ENCODE results near the gene WSCD1.

Gene WSCD1

DNA sequence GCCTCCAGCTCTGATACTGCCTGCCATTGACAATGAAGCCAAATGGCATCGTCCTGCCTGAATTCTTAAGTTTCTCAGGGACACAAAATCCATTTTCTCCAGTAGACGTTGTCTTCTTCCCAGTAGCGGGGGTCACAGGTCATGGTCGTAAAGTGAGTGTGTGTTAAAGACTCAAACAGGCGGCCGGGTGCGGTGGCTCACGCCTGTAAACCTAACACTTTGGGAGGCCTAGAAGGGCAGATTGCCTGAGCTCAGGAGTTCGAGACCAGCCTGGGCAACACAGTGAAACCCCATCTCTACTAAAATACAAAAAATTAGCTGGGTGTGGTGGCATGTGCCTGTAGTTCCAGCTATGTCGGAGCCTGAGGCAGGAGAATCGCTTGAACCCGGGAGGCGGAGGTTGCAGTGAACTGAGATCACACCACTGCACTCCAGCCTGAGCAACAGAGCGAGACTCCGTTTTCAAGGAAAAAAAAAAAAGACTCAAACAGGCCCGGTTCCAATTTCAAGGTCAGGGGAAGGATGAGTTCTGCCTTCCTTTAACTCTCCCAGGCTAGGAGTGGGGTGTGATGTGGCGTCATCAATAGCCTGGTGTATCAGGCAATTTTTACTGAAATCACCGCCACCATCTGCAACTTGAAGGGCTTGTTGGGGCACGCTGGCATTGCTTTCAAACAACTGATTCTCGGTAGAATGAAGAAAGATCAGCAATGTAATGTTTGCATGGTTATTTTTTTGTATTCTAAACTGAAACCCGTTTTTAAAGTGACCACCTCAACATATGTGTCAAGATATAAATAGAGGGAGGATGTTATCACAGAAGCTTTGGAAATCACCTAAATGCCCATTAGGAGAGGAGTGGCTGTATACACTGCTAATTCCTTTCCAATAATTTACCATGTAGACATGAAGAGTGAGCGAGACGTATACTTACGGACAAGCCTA lies 91.0 kb downstream of the WSCD1 start:
- FAIRE-seq: no peak

DNA sequence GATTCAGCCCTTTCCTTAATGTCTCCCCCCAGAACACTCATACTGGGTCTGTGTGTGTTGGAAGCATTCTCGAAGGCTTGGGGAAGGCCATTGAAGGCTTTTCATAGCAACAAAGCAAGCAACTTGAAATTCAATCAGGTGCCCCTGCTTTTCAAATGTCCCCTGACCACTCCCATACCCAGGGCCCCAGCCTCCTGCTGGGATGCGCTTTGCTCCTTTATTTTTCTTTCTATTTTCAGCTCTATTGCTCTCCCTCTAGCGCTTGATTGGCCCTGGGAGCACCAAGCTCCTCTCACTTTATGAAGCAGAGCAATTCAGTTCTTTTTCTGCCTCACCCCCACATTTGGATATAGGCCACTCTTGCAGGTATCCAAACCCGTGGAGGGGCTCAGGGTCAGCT lies 92.0 kb downstream of the WSCD1 start:
- no peak for FAIRE-seq

DNA sequence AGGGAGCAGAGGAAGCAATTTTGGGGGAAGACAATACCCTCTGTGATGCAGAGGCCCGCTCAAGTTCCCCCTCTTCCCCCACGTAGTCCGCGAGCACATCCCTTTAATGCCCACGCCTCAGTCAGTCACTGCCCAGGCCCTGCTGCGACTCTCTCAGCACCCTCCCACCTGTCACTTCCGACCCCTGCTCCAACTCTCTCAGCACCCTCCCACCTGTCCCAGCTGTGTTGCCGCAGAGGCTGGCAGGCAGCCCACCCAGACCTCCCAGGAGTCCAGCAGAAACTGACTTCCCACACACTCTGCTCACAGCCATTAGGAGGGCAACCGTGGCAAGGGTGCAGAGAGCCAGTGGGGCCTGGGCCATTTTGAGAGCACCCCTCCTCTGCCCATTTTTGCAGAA lies 92.7 kb downstream of the WSCD1 start:
- no peak for FAIRE-seq

DNA sequence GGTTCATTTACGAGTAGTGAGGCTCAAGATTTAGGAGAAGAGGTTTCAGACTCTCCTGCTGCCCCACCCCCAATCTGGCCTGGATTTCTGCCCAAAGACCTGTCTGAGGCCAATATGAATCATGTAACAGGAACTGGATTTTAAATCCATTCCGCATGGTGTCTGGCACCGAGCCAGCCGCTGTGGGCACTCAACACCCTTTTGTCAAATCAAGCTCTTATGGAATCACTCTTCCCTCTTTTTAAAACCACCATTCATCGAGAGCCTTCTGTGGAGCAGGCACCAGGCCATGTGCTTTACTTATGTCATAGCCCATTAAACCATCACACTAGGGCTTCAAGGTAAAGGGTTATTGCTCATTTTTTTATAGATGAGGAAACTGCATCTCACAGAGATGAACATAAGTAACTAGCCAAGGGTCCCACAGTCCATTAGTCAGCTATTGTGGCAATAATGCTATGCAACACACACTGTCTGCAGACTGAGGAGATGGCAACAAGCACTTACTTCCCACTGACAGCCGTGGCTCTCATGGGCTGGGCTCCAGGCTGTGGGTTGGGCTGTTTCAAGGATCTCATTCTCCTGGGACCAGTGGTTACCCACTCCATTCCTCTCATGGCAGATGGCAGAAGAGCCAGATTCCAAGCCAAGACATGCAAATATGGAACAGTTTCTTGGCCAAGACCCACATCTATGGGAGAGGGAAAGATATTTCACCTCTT lies 93.6 kb downstream of the WSCD1 start:
- no peak for FAIRE-seq

DNA sequence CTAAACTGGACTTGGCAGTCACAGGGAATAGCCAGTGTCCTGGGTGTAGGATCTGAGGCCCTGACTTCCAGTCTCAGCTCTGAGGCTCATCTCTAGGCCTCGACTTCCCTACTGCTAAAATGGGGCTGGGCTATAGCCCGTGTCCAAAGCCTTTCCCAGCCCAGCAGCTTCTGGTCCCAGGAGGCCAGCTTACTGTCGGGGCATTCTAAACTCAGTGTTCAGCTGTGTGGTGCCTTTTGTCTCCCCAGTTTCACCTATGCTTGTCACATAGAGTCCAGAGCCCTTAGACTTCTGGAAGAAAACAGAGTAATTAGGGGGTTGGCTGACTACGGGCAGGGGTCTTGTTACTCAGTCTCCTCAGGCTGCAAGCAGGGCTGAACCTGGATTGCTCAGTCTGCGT lies 94.8 kb downstream of the WSCD1 start:
- no peak for FAIRE-seq

DNA sequence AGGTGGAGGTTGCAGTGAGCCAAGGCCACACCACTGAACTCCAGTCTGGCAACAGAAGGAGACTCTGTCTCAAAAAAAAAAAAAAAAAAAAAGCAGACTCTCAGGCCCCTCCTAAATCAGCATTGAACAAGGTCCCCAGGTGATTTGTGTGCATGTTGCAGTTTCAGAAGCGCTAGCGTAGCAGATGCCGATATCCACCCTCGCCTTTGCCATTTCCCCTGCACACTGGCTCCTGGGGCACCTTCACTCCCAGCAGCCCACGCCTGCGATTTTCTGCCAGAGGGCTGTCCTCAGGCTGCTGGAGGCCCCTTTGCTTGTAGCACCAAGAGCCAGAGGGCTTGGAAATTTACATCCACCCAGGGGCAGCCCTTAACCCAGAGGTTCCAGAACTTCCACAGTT lies 95.6 kb downstream of the WSCD1 start:
- no peak for FAIRE-seq

DNA sequence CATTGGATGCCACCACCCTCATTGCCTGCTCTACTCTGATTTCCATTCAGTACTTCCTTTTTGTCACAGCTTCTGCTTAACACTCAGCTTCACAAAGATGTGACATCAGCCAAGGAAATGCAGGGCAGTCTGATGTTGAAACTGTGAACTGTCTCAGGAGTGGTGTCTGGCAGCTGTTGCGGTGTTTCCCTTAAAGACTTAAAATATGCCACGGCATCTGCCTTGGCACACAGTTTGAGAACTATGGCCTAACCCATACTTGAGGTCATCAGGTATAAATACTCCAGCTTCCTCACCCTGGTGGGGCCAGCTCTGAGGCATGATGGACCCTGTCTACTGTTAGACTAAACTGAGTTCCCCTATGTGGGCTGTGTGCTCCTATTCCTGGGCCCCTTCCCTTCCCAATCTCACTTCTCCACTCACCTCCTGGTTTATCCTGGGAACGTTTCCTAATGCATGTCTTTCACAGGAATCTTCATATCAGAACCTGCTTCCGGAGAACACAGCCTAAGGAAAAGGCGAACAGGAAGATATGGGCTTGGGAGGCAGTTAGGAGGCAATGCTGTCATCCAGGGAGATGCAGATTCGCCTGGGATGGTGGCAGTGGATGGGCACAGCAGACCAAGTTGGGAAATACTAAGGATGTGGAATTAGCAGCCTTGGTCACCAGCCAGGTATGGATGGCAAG lies 96.5 kb downstream of the WSCD1 start:
- no peak for FAIRE-seq

DNA sequence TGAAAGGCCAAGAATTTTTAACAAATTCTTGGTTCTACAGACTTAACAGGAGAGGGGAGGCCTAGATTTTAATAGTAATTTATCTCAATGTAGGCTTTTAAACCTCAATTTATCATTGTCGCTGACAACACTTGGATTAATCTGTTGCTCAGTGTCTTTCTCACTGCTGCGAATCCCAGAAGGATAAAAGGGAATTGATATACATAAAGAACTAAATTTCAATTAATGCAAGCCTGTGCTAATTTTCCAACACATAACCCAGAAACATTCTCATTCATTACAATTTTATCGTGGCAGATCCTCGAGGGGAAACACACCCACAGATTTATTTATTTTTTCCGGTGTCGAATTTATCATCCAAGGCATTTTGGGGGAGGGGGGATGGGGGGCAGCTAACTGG lies 98.1 kb downstream of the WSCD1 start:
- no peak for FAIRE-seq

DNA sequence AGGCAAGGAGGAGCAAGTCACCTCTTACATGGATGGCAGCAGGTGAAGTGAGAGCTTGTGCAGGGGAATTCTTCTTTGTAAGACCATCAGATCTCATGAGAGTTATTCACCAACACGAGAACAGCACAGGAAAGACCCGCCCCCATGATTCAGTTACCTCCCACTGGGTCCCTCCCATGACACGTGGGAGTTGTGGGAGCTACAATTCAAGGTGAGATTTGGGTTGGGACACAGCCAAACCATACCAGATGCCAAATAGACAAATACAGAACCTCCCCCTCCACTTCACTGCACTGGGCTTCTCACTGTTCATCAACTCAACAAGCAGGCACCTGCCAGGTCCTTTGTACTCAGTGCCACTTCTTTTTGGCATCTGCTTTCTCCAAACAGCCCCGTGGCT lies 100.2 kb downstream of the WSCD1 start:
- no peak for FAIRE-seq

DNA sequence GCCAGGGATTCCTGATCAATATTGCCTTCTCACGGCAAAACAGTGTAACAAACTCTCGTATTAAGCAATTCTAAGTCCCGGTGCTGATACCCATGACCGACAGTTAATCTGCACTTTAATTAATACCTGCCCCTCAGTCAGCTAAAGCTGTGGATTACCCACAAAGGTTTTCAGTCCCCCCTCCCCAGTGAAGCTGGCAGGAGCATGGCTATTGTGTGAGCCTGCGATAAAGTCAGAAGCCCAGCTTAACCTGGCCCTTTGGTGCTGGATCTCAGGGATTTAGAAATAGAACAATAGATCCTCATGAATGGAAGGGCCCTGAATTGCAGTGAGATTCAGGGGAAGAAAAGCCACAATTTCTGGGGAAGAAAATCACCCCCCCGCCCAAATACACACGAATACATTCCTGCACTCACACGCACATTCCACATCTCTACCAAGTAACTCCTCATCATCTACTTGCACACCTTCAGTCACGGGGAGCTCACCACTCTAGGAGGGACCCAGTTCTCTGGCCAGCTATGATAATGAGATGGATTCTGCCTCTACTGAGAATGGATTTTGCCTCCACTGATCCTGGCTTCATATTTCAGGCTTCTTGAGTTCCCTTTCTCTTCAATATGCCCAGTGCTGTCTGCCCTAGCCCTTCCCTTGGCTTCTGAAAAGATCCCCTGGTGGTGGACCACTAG lies 102.6 kb downstream of the WSCD1 start:
- no peak for FAIRE-seq

DNA sequence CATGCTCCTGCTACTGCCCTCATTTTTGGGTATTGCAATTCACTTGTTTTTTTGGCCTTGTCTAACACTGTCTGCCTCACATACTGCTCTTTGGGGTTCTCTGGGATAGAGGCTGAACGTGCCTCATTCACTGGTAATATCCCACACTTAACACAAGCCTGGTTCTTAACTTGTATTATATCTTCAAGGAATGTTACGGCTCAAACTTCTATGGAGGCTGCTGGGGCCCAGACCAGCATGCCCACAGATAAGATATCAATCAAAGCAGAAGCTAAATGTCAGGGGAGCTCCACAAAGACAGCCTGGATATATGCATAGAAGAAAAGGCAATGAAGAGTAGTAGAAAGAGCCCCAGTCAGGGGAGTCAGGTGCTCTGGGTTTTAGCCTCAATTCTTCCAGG lies 103.5 kb downstream of the WSCD1 start:
- FAIRE-seq: no peak

All from endometrium (tissue), 2 donors.